Breast epithelium (tissue), 3 donors: ENCODE data around the gene TGFBRAP1.

Experiments used
- CTCF ChIP-seq, 3 donors: fragments of 450-650 bp; IDR thresholded peaks; one replicate each; pipeline ENCODE4 v1.5.1; 2016 to 2017; ENCODE audit warnings: antibody characterized with exemption in 3 of 3, mild to moderate bottlenecking in 3 of 3, moderate library complexity in 3 of 3
- POLR2A ChIP-seq: fragments of 450-650 bp; IDR thresholded peaks from one replicate; pipeline ENCODE4 v1.6.1; 2016; ENCODE audit warnings: antibody characterized with exemption, mild to moderate bottlenecking, moderate library complexity
- POLR2AphosphoS5 ChIP-seq, 3 donors: sonication (generic); formaldehyde crosslinking; IDR thresholded peaks; one replicate each; pipeline ENCODE4 v1.6.1; 2017; ENCODE audit warnings: antibody characterized with exemption in 3 of 3

DNA sequence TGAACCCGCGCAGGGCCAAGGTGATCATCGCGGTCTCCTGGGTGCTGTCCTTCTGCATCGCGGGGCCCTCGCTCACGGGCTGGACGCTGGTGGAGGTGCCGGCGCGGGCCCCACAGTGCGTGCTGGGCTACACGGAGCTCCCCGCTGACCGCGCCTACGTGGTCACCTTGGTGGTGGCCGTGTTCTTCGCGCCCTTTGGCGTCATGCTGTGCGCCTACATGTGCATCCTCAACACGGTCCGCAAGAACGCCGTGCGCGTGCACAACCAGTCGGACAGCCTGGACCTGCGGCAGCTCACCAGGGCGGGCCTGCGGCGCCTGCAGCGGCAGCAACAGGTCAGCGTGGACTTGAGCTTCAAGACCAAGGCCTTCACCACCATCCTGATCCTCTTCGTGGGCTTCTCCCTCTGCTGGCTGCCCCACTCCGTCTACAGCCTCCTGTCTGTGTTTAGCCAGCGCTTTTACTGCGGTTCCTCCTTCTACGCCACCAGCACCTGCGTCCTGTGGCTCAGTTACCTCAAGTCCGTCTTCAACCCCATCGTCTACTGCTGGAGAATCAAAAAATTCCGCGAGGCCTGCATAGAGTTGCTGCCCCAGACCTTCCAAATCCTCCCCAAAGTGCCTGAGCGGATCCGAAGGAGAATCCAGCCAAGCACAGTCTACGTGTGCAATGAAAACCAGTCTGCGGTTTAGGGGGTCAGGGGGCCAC lies 87.1 kb downstream of the TGFBRAP1 start:
- no peak for TF ChIP-seq POLR2A
- no peak for TF ChIP-seq CTCF (IDR thresholded peaks at IDR 0.05)
- no peak for TF ChIP-seq POLR2AphosphoS5 (IDR thresholded peaks at IDR 0.05)
